AG09309 (cell line): ENCODE data around the gene APBA2.
"Not testable (repeated sequence)": the region's sequence is repeated elsewhere in the genome, so short reads cannot be mapped to it uniquely, and the experiment has no call there.

Experiments used
- DNase-seq: peaks from one replicate; pipeline ENCODE4 v3.0.0-alpha.2; 2010; ENCODE audit warnings: low read depth
- H3K4me3 ChIP-seq: 2 replicates; pipeline ENCODE4 v1.5.1; 2011; ENCODE audit warnings: mild to moderate bottlenecking, low read depth, low read length, moderate library complexity; ENCODE audit not compliant: control insufficient read depth
- TF ChIP-seq, protein P1 (sequence below): IDR thresholded peaks from 2 replicates; pipeline ENCODE4 v1.5.1; 2011; ENCODE audit warnings: mild to moderate bottlenecking, low read depth, low read length, inconsistent platforms; ENCODE audit not compliant: insufficient read depth, control insufficient read depth; ENCODE audit errors: missing control alignments

Gene APBA2

DNA sequence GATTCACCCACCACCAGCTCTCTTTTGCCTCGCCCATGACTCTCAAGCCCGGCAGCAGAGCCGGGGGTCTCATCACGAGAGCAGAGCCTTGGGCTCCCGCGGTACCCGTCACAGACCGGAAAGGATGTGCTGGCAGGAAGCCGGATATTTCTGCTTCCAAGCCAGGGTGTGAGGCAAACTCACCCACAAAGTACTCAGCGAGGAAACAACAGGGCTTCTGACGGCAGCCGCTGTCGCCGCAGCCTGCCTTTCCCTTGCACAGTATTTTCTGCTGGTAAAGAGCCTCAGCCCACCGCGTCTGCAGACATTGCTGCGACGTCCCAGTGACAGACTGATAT, 263.9 kb downstream of the APBA2 start:
- TF ChIP-seq, protein P1, sequence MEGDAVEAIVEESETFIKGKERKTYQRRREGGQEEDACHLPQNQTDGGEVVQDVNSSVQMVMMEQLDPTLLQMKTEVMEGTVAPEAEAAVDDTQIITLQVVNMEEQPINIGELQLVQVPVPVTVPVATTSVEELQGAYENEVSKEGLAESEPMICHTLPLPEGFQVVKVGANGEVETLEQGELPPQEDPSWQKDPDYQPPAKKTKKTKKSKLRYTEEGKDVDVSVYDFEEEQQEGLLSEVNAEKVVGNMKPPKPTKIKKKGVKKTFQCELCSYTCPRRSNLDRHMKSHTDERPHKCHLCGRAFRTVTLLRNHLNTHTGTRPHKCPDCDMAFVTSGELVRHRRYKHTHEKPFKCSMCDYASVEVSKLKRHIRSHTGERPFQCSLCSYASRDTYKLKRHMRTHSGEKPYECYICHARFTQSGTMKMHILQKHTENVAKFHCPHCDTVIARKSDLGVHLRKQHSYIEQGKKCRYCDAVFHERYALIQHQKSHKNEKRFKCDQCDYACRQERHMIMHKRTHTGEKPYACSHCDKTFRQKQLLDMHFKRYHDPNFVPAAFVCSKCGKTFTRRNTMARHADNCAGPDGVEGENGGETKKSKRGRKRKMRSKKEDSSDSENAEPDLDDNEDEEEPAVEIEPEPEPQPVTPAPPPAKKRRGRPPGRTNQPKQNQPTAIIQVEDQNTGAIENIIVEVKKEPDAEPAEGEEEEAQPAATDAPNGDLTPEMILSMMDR = no peak
- DNase-seq = no peak
- H3K4me3 ChIP-seq = no peak overlapping the region

DNA sequence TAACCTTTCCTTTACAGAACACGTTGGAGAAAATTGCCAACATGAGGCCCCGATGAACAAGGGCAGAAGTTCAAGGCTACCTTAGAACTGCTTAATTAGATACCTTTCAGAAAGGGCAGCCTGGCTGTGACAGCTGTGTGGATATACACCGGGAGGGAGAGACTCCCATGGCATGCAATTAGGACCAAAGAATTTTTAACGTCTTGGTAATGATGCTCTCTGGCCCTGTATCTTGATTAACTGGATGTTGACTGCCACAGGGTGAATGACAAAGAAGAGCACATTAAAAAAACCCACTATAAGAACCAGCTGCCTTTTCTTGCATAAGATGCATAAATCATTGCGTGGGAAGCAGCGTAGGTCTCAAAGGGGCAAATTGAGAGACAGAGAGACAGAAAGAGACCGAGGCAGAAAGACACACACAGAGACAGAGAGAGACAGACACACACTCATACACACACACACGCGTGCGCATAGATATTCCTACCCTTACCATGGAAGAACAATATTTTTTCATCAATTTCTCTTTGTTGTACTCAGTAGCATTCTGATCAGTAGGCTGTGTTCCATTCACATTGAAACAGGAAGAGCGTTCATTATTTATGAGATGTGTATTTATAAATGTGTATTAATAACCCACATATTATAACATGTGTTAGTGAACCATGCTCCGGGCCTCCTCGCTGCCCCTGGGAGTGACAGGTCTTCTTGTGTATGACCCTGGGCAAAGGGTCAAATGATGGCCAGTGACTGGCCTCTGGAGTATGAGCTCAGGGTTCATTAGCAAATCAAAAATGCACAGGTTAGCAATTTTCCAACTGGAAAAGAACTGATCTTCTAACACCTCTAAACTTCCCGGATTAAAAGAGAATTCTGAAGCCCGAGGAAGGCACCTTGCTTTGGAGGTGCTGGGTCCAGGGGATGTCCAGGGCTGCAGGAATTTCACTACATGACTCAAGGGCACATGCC, 265.0 kb downstream of the APBA2 start:
- H3K4me3 ChIP-seq = no peak overlapping the region
- DNase-seq = no peak
- TF ChIP-seq, protein P1 = no peak

DNA sequence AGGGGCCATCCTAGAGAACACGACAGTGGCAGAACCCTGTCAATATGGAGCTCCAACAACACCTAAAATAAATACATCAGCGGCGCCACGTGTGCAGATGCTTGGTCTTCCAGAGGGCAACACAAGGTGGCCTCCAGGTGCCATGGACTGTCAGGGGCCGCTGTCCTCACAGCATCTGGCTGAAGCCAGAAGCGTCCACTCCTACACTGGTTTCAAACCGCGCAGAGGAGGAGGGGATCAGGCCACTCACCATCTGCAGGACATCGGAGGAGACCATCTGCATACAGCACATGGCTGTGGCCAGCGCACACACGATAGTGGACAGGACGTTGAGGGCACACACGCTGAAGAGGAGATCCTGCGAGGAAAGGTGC, 265.7 kb downstream of the APBA2 start:
- no peak for DNase-seq
- TF ChIP-seq, protein P1 = no peak

DNA sequence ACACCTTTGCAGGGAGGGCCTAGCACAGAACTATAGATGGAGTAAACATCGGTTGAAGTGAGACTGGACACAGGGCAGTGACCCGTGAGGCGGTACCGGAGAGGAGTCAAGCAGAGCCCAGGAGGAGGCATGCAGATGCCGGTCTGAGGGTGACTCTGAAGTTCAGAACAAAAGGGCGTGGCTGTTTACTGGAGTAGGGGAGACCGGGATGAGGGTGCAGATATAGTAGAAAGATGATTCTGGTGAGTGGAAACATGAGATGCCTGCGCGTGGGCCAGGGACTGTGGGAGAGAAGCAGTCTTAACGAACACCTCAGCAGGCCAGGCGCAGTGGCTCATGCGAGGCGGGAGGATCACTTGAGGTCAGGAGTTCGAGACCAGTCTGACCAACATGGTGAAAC, 270.7 kb downstream of the APBA2 start:
- DNase-seq = no peak
- TF ChIP-seq, protein P1 = no peak
- H3K4me3 ChIP-seq = no peak overlapping the region

More for the DNA sequence above, 265.7 kb downstream of the APBA2 start:
- no peak overlapping the region for H3K4me3 ChIP-seq

DNA sequence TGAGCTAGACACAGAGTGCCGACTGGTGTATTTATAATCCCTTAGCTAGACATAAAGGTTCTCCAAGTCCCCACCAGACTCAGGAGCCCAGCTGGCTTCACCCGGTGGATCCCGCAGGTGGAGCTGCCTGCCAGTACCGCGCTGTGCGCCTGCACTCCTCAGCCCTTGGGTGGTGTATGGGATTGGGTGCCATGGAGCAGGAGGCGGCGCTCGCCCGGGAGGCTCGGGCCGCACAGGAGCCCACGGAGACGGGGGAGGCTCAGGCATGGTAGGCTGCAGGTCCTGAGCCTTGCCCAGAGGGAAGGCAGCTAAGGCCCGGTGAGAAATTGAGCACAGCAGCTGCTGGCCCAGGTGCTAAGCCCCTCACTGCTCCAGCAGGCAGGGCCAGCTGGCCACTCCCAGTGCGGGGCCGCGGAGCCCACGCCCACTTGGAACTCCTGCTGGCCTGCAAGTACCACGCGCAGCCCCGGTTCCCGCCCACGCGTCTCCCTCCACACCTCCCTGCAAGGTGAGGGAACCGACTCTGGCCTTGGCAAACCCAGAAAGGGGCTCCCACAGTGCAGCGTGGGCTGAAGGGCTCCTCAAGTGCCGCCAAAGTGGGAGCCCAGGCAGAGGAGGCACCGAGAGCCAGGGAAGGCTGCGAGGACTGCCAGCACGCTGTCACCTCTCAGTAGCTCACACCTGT, 274.1 kb downstream of the APBA2 start:
- H3K4me3 ChIP-seq = no peak overlapping the region
- DNase-seq = no peak
- TF ChIP-seq, protein P1 = no peak

DNA sequence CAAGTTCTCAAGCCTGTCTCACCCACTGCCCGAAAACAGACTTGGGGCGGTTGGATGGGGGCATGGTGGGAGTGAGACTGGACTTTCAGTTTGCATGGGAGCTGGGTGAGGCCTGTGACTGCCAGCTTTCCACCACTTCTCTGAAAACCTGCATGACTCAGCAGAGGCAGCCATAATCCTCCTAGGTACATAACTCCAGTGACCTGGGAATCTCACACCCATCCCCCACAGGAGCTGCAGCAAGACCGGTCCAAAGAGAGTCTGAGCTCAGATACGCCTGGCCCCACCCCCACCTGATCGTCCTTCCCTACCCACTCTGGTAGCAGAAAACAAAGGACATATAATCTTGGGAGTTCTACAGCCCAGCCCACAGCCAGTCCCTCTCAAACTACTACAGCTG, 276.6 kb downstream of the APBA2 start:
- no peak for DNase-seq
- H3K4me3 ChIP-seq = no peak overlapping the region
- TF ChIP-seq, protein P1 = no peak

DNA sequence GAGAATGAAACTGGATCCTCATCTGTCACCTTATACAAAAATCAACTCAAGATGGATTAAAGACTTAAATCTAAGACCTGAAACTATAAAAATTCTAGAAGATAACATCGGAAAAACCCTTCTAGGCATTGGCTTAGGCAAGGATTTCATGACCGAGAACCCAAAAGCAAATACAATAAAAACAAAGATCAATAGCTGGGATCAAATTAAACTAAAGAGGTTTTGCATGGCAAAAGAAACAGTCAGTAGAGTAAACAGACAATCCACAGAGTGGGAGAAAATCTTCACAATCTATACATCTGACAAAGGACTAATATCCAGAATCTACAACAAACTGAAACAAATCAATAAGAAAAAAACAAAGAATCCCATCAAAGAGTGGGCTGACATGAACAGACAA, 281.3 kb downstream of the APBA2 start:
- DNase-seq, H3K4me3 ChIP-seq: not testable (repeated sequence)
